ENCODE results near the gene NDFIP1.
"Not testable (repeated sequence)": the region's sequence is repeated elsewhere in the genome, so short reads cannot be mapped to it uniquely, and the experiment has no call there.

The NDFIP1 gene

GRCh38 chr5:142134331-142135010 lies 25.9 kb downstream of the NDFIP1 start:
- peaks cover 39% of the 10 kb centered on the region for H3K36me3 ChIP-seq (ENCODE audit: control insufficient read depth, insufficient read depth, low read length)
- H3K9ac ChIP-seq (ENCODE audit: low read depth, low read length) = no peak overlapping the region
- no peaks in the 10 kb centered on the region for H3K4me1 ChIP-seq (ENCODE audit: control insufficient read depth, insufficient read depth, low read length)

GRCh38 chr5:142141463-142141862 lies 32.9 kb downstream of the NDFIP1 start:
- Histone ChIP-seq H3K4me1 (ENCODE audit: control insufficient read depth, insufficient read depth, low read length) (no peaks in the 10 kb centered on the region), H3K27me3 (ENCODE audit: control insufficient read depth, insufficient read depth, low read length) (no peaks in the 10 kb centered on the region), H3K9ac (ENCODE audit: low read depth, low read length) (no peak overlapping the region), H3K9me3 (ENCODE audit: control insufficient read depth, insufficient read depth, low read length) (no peaks in the 10 kb centered on the region), H3K27ac (ENCODE audit: low read depth, low read length) (no peak overlapping the region), H3K4me3 (ENCODE audit: low read depth, low read length) (no peak overlapping the region), H3K36me3 (ENCODE audit: control insufficient read depth, insufficient read depth, low read length) (peaks cover 38% of the 10 kb centered on the region)

More at GRCh38 chr5:142134331-142135010, 25.9 kb downstream of the NDFIP1 start:
- no peaks in the 10 kb centered on the region for H3K27me3 ChIP-seq (ENCODE audit: control insufficient read depth, insufficient read depth, low read length)
- H3K27ac ChIP-seq (ENCODE audit: low read depth, low read length) = no peak overlapping the region
- H3K4me3 ChIP-seq (ENCODE audit: low read depth, low read length) = no peak overlapping the region
- no peaks in the 10 kb centered on the region for H3K9me3 ChIP-seq (ENCODE audit: control insufficient read depth, insufficient read depth, low read length)

GRCh38 chr5:142143878-142144277 lies 35.3 kb downstream of the NDFIP1 start:
- H3K9ac ChIP-seq (ENCODE audit: low read depth, low read length) = no peak overlapping the region
- H3K36me3 ChIP-seq (ENCODE audit: control insufficient read depth, insufficient read depth, low read length) = peaks cover 44% of the 10 kb centered on the region
- no peak overlapping the region for H3K4me3 ChIP-seq (ENCODE audit: low read depth, low read length)
- H3K9me3 ChIP-seq (ENCODE audit: control insufficient read depth, insufficient read depth, low read length) = no peaks in the 10 kb centered on the region
- H3K27ac ChIP-seq (ENCODE audit: low read depth, low read length) = no peak overlapping the region
- H3K27me3 ChIP-seq (ENCODE audit: control insufficient read depth, insufficient read depth, low read length) = no peaks in the 10 kb centered on the region
- H3K4me1 ChIP-seq (ENCODE audit: control insufficient read depth, insufficient read depth, low read length) = no peaks in the 10 kb centered on the region

GRCh38 chr5:142145106-142145900 lies 36.7 kb downstream of the NDFIP1 start:
- H3K27ac ChIP-seq (ENCODE audit: low read depth, low read length) = no peak overlapping the region
- H3K9me3 ChIP-seq (ENCODE audit: control insufficient read depth, insufficient read depth, low read length) = no peaks in the 10 kb centered on the region
- no peaks in the 10 kb centered on the region for H3K27me3 ChIP-seq (ENCODE audit: control insufficient read depth, insufficient read depth, low read length)
- no peaks in the 10 kb centered on the region for H3K4me1 ChIP-seq (ENCODE audit: control insufficient read depth, insufficient read depth, low read length)
- H3K9ac ChIP-seq (ENCODE audit: low read depth, low read length) = no peak overlapping the region
- peaks cover 38% of the 10 kb centered on the region for H3K36me3 ChIP-seq (ENCODE audit: control insufficient read depth, insufficient read depth, low read length)
- no peak overlapping the region for H3K4me3 ChIP-seq (ENCODE audit: low read depth, low read length)

GRCh38 chr5:142149363-142149762 lies 40.8 kb downstream of the NDFIP1 start:
- Histone ChIP-seq H3K27ac (ENCODE audit: low read depth, low read length) (no peak overlapping the region), H3K9me3 (ENCODE audit: control insufficient read depth, insufficient read depth, low read length) (no peaks in the 10 kb centered on the region), H3K9ac (ENCODE audit: low read depth, low read length) (no peak overlapping the region), H3K4me3 (ENCODE audit: low read depth, low read length) (no peak overlapping the region), H3K27me3 (ENCODE audit: control insufficient read depth, insufficient read depth, low read length) (no peaks in the 10 kb centered on the region), H3K36me3 (ENCODE audit: control insufficient read depth, insufficient read depth, low read length) (peaks cover 34% of the 10 kb centered on the region), H3K4me1 (ENCODE audit: control insufficient read depth, insufficient read depth, low read length) (peaks cover 19% of the 10 kb centered on the region)

GRCh38 chr5:142150431-142150830 lies 41.9 kb downstream of the NDFIP1 start:
- H3K9me3 ChIP-seq (ENCODE audit: control insufficient read depth, insufficient read depth, low read length) = no peaks in the 10 kb centered on the region
- no peak overlapping the region for H3K27ac ChIP-seq (ENCODE audit: low read depth, low read length)
- H3K9ac ChIP-seq (ENCODE audit: low read depth, low read length) = no peak overlapping the region
- peaks cover 27% of the 10 kb centered on the region for H3K36me3 ChIP-seq (ENCODE audit: control insufficient read depth, insufficient read depth, low read length)
- no peaks in the 10 kb centered on the region for H3K27me3 ChIP-seq (ENCODE audit: control insufficient read depth, insufficient read depth, low read length)
- peaks cover 19% of the 10 kb centered on the region for H3K4me1 ChIP-seq (ENCODE audit: control insufficient read depth, insufficient read depth, low read length)
- H3K4me3 ChIP-seq (ENCODE audit: low read depth, low read length) = no peak overlapping the region

- peaks cover 32% of the 10 kb centered on the region for H3K4me1 ChIP-seq (ENCODE audit: control insufficient read depth, insufficient read depth, low read length)
- no peaks in the 10 kb centered on the region for H3K27me3 ChIP-seq (ENCODE audit: control insufficient read depth, insufficient read depth, low read length)
- H3K9me3 ChIP-seq (ENCODE audit: control insufficient read depth, insufficient read depth, low read length) = no peaks in the 10 kb centered on the region
- no peak overlapping the region for H3K9ac ChIP-seq (ENCODE audit: low read depth, low read length)
- H3K36me3 ChIP-seq (ENCODE audit: control insufficient read depth, insufficient read depth, low read length) = peaks cover 15% of the 10 kb centered on the region
- H3K4me3 ChIP-seq (ENCODE audit: low read depth, low read length) = no peak overlapping the region
- H3K27ac ChIP-seq (ENCODE audit: low read depth, low read length) = peak overlapping the region; percentile 15
Measured at GRCh38 chr5:142151436-142152383, 43.1 kb downstream of the NDFIP1 start.

- H3K27me3 ChIP-seq (ENCODE audit: control insufficient read depth, insufficient read depth, low read length) = no peaks in the 10 kb centered on the region
- no peak overlapping the region for H3K4me3 ChIP-seq (ENCODE audit: low read depth, low read length)
- no peak overlapping the region for H3K9ac ChIP-seq (ENCODE audit: low read depth, low read length)
- H3K36me3 ChIP-seq (ENCODE audit: control insufficient read depth, insufficient read depth, low read length) = peaks cover 9% of the 10 kb centered on the region; the same call in 1 of the 2 replicates
- H3K9me3 ChIP-seq (ENCODE audit: control insufficient read depth, insufficient read depth, low read length) = no peaks in the 10 kb centered on the region
- H3K27ac ChIP-seq (ENCODE audit: low read depth, low read length) = peak overlapping the region; percentile 49
- H3K4me1 ChIP-seq (ENCODE audit: control insufficient read depth, insufficient read depth, low read length) = peaks cover 38% of the 10 kb centered on the region
Measured at GRCh38 chr5:142152384-142152732, 43.8 kb downstream of the NDFIP1 start.

GRCh38 chr5:142153674-142154448 lies 45.3 kb downstream of the NDFIP1 start:
- Histone ChIP-seq H3K9ac (ENCODE audit: low read depth, low read length) (no peak overlapping the region), H3K4me1 (ENCODE audit: control insufficient read depth, insufficient read depth, low read length) (peaks cover 42% of the 10 kb centered on the region), H3K27ac (ENCODE audit: low read depth, low read length) (no peak overlapping the region), H3K4me3 (ENCODE audit: low read depth, low read length) (no peak overlapping the region), H3K36me3 (ENCODE audit: control insufficient read depth, insufficient read depth, low read length) (no peaks in the 10 kb centered on the region), H3K9me3 (ENCODE audit: control insufficient read depth, insufficient read depth, low read length) (no peaks in the 10 kb centered on the region), H3K27me3 (ENCODE audit: control insufficient read depth, insufficient read depth, low read length) (no peaks in the 10 kb centered on the region)

- H3K27ac ChIP-seq (ENCODE audit: low read depth, low read length); H3K4me3 ChIP-seq (ENCODE audit: low read depth, low read length); H3K9ac ChIP-seq (ENCODE audit: low read depth, low read length); H3K27me3 ChIP-seq (ENCODE audit: control insufficient read depth, insufficient read depth, low read length); H3K9me3 ChIP-seq (ENCODE audit: control insufficient read depth, insufficient read depth, low read length); H3K36me3 ChIP-seq (ENCODE audit: control insufficient read depth, insufficient read depth, low read length): not testable (repeated sequence)
- H3K4me1 ChIP-seq (ENCODE audit: control insufficient read depth, insufficient read depth, low read length) = peaks cover 43% of the 10 kb centered on the region
Measured at GRCh38 chr5:142154449-142154841, 45.9 kb downstream of the NDFIP1 start.

Measured in HUES48 (cell line).